Nucleus accumbens (tissue), 56 donors: Measurements from ENCODE around the gene CEP85L.
A peak's percentile ranks its signal among the peaks of the same experiment; 100 is the strongest.

Experiments
- DNase-seq, 56 donors: peaks; one replicate each; lab custom pipeline; 2025; lab: John Stamatoyannopoulos, UW

CEP85L gene

DNA sequence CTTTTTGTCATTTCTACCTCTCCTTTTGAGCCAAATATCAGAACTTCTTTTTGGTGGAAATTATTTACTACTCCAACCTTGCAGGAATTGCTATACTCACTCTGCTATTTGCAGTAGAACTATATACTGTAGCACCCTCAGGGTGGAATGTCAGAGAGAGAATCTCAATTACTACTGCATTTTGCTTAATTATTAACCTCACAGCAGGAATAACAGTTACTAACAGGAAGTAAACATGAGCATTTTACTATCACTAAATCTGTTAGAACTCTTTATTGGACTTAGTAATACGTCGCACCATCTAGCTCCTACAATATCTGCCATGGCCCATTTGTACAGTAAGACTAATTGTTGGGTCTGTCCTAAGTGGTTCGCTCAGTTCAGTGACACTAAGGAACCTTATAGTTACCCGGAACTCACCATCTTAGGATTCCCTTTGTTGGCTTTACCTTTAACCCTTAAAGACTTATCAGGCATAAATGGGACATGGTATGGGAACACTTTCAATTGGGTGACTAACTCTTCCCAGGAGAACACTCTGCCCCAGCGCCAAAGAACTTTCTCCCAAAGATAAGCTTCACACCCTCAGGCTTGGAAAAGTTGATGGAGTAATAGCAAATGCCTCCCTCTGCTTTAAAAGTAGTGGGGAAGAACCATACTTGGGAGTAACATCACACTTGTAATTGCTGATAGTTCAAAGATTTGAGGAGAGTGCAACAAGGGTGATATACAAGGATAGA, 64.5 kb downstream of the CEP85L start:
- no peak for DNase-seq

DNA sequence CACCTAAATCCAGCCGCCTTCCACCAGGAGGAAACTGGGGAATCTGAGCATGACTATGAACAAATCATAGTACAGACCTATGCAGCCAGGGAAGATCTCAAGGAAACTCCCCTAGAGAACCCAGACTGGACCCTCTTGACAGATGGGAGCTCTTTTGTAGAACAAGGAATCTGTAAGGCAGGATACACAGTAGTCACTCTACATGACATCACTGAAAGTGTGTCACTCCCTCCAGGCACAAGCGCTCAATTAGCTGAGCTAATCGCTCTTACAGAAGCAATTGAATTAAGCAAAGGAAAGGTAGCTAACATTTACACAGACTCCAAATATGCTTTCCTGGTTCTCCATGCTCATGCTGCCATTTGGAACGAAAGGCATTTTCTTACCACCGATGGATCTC, 66.5 kb downstream of the CEP85L start:
- DNase-seq, result no peak

DNA sequence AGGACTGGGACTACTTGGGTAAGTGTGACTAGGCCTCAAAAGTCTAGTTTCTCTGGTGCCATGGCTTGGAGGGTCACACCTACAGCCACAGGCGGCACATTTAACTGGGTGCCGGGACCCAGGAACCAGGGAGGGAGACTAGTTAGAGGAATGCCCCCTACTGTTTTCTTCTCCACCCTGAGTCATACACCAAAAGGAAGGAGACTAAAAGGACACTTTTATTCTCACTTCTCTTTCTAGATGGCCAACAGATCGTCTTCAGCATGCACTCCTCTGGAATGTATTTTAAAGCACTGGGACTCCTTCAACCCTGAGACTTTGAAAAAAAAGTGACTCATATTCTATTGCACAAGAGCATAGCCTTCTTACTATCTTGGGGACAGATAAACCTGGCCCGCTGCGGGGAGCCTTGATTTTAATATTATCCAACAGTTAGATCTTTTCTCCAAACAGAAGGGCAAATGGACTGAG, 69.9 kb downstream of the CEP85L start:
- DNase-seq, result no peak

DNA sequence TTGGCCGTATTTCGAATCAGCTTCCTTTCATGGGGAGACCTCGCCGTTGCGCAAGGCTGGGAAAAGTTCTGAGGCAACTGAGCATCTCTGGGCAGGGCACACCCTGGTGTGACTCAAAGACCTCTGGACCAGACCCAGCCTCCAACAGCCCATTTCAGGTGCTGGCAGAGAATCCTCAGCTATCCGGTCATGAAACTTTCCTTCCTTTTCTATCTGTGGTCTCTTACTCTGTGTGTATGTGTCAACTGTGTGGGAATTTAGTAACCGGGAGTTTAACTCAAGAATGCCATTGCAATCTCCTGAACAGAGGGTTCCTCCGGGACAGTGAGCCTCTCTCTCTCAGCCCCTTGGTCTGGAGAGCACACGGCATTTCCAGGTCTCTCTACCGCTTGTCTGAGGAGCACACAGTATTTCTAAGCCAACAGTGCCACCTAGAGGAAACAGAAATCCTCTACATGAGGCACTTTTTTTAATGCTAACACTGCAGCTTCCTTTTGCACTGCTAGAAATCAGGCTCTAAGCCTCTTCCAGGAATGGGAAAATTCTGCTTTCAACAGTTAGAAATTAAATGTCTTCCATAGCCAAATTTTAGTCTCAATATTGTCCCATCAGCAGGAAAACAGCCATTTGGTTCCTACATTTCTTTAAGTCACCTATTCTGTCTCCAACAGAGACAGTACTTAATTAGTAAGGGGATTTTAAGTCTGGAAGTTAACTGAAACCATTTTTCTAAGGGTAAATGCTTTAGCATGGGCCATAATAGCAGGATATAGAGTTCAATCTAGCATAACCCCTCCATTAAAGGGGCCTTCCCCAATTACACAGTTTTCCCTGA, 70.6 kb downstream of the CEP85L start:
- DNase-seq, result peak in 26 of 56 donors; percentile 1 to 59 (median 16)

DNA sequence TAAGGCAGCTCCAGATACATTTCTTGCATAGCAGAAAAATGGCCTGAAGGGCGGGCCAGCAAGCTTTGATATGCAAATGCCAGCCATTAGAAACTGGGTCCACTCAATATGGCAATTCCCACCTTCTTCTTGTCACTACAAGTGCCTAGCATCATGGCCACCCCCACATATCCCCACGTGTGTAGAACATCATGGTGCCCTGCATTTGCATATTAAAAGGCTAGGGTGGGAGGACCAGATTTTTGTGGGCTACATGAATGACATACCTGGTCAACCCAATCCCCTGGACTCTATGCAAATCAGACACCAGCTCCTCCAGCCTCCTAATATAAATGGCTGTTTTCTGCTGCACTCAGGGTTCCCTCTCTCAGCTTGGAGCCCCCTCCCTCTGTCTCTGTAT, 71.6 kb downstream of the CEP85L start:
- DNase-seq, result no peak

DNA sequence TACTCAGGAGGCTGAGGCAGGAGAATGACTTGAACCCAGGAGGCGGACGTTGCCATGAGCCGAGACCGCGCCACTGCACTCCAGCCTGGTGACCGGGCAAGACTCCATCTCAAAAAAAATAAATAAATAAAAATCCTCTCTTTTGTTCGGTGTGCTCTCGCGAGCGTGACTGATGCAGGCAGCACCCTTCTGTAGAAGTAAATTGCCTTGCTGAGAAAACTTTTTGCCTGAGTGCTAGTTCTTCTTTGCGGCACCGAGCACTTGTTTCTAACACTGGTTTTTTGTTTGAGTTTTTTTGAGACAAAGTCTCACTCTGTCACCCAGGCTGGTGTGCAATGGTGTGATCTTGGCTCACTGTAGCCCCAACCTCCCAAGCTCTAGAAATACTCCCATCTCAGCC, 72.8 kb downstream of the CEP85L start:
- no peak for DNase-seq

DNA sequence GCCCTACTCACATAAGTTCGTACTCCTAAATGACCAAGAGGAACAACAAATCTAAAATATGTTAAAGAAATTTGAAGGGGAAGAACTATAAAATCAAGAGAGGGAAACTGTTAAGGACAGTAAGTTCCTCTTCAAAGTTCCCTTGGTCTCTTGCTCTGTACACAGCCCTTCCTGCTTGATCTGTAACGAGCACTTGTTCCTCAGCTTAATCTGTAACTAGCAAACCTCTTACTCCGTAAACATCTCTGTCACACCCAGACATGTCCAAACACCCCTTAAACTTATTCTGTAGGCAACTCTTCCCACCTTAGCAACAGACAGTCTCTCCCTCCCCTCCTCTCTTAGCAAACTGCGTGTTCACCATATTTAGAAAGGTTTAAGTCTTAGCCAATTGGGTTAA, 73.4 kb downstream of the CEP85L start:
- DNase-seq, result no peak

DNA sequence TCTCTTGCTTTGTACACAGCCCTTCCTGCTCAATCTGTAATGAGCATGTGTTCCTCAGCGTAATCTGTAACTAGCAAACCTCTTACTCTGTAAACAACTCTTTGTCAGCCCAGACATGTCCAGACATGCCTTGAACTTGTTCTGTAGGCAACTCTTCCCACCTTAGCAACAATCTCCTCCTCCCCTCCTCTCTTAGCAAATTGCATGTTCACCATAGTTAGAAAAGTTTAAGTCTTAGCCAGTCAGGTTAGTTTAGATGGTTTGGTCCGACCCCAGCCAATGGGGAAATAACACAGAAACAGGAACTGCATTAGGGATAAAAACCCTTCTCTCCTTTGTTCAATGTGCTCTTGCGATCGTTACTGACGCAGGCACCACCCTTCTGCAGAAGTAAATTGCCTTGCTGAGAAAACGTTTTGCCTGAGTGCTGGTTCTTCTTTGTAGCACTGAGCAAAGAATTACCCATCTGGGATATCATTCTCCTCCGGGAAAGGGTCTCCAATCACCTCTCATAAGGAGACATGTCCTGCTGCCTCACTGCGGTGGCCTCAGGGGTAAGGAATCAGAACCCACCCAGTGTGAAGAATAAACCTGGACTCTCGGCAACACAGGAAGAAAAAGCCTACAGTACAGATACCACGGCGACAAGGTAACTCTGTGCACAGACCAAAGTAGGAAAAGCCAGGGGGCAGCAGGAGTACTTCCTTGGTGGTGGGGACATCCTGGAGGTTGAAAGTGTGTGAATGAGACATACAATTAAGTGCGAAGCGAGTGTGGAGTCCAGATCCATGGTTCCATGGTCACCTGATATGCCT, 77.1 kb downstream of the CEP85L start:
- DNase-seq, result no peak

DNA sequence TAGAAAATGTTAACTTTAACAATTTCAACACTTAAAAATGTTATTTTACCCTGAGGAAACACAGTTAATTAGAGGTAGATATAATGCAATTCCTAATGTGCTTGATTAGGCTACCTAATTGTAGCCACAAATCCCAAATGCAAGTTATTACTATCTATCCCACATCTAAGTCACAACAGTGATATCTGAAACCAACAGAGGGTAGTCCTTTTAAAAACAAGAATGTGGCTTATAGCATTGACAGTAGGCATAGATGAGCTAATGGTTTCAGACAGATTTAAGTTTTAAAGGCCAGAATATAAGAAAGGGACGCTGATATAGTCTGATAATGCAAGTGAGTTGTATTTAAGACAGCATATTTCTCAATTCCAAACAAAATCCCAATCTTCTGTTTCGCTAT, 80.3 kb downstream of the CEP85L start:
- DNase-seq, result no peak

DNA sequence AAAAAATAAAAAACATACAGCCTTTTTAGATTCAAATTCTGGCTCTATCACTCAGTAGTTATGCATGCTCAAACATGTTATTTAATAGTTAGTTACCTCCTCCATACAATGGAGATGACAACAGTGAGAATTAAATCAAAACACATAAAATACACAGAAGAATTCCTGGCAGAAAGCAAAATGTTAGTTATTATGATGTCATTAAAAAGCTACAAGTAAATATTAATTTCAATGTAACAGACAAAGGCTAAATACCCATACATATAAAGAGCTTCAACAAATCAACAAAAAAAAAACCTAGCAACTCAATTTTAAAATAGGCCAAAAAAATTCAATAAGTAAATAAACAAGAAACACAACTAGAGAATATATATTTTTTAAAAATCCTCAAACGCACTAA, 81.9 kb downstream of the CEP85L start:
- no peak for DNase-seq

DNA sequence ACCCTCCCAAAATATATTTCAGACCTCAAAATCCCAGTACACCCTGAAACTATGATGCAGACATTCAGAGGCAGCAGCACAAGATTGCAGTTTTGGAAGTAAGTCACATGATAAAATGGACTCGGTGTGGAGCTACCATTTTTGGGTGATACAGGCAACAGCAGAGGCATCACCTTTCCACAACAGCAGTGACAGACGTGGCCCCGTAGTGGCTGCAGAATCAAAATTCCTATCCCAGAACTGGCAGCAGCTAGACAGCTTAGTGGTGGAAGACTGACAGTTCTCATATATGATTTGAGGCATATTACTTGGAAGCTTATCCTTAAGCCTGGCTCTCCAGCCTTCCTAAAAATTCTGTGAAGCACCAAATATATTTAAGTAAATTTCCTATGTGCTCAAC, 83.4 kb downstream of the CEP85L start:
- DNase-seq, result no peak

DNA sequence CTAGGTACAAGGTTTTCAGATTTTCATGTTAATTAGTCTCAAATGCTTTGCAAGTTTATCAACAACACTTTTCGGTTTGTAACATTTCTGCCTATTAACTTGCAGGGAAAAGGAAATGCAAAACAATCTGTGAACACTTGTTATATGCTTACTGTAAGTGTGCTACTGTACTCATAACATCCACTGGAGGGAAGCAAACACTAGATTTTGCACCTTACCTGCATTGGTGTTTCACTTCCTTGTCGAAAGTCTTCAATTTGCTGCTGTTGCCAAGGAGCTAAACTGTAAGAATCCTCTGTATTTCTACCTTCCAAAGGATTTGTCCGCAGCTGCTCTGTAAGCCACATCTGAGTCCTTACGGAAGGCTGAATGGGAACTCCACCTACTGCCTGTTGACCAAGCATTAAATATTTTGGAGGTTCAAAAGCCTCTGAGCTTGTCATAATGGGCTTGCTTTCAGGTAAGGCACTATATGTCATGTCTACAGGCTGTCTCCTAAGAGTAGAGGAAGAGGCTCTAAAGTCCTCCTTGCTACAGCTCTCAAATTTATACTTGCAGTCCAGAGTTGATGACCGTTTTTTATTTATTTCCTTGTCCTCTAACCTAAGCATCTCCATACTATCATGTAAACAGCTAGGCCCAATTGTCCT, 86.0 kb downstream of the CEP85L start:
- peak in 3 of 56 donors; percentile 8 to 20 (median 19) for DNase-seq

DNA sequence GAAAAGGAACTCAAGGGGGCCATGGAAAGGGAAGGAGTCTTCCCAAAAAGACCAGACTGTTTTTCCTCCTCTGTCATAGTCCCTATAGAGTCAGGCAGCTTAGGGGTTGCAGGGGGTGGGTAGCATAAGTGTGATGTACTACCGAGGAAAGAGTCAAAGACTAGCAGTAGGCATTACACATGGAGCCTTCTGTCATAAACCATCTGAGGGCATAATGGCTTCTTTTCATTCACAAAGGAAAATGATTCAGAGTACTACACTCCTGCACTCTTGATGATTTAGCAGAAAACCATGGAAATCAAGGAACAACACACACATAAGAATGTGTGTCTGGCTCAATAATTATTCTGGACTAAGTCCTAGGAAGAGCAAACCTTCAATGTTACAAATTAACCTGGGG, 88.4 kb downstream of the CEP85L start:
- DNase-seq, result no peak

DNA sequence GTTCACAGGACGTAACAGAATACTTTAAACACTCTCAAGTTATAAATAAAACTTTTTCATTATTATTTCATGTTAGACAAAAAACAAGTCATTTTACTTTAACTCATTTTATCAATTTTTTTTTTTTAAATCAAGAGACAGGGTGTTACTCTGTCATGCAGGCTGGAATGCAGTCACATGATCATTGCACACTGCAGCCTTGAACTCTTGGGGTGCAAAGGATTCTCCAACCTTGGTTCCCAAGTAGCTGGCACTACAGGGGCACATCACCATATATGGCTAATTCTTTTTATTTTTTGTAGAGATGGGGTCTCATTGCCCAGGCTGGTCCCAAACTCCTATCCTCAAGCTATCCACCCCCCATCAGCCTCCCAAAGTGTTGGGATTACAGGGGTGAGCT, 89.1 kb downstream of the CEP85L start:
- DNase-seq, result no peak

DNA sequence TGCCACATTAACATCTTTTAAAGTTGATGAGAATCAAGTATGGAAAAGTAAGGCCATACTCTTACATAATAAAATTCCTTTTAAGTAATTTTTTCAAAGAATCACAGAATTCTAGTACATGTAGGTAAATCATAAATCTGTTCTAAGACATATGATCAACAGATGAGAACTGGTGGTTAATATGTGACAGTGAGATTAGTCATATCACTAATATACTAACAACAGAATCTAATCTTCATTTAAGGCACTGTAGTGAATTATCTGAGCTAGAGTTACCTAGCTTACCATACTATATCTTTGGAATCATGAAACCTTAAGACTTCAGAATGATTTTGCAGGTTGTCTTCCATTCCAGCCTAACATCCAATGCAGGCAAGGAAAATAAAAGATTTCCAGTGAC, 91.7 kb downstream of the CEP85L start:
- DNase-seq, result no peak

DNA sequence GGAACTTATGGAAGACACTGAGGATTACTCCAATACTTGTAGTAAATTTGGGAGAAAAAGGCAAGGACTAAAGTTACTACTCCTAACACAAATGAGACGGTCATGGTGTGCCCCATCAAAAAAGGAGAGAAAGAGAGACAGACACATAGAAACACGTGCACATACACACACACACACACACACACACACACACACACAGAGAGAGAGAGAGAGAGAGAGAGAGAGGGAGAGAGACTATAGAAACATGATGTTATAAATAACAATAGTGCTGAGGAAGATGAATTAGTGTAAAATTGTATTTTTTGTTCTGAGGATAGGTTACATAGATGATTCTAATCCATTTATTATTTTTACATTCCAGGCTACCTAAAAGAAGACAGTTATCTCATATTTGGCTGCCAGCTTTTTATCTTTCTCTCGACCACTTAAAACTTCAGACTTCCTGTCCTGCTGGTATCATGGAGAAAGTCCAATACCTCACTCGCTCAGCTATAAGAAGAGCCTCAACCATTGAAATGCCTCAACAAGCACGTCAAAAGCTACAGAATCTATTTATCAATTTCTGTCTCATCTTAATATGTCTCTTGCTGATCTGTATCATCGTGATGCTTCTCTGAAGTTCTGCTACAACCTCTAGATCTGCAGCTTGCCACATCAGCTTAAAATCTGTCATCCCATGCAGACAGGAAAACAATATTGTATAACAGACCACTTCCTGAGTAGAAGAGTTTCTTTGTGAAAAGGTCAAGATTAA, 92.8 kb downstream of the CEP85L start:
- no peak for DNase-seq

DNA sequence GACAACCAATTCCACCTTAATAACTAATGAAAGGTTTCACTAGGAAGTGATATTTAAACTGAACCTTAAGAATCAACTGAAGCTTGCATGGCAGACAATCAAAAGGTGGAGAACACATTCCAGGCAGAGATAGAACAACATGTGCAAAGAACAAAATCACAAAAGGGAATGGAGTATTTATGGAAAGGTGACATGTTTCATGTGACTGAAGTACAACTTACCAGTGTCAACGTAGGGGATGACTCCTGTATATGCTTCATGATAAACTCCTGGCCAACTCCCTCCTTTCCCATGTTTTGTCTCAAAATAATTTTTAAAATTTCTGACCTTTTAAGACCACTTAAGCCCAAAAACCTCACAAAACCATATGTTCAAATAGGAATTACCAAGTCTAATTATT, 96.7 kb downstream of the CEP85L start:
- no peak for DNase-seq

DNA sequence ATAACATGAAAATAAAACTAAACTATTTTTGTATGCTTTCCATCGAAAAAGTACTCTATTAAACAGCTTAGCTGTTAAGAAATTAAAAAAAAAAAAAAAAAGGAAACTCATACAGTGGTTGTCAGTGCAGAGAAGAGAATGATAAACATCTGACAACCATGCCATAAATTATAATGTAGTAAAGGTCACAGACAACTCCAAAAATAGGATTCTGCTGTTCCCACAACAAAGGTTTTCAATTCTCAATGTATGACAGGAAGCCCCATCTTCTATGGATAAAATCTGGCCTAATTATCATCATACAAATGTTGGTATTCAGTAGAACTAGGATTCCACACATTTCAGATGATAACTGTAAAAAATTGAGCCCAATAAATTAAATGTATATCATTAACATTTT, 98.3 kb downstream of the CEP85L start:
- DNase-seq, result no peak
